GM18505 (cell line): ENCODE results near the gene ZNF514.

Experiments
- ATAC-seq: cut with Tn5 transposase; IDR thresholded peaks from one replicate; pipeline ENCODE4 v1.9.1; 2021; ENCODE audit not compliant: unreplicated experiment
- POLR2A ChIP-seq: IDR thresholded peaks from 4 replicates; pipeline ENCODE4 v1.6.1; 2011; ENCODE audit warnings: borderline replicate concordance; ENCODE audit not compliant: insufficient read depth, insufficient read length; ENCODE audit errors: extremely low read depth

Gene ZNF514

DNA sequence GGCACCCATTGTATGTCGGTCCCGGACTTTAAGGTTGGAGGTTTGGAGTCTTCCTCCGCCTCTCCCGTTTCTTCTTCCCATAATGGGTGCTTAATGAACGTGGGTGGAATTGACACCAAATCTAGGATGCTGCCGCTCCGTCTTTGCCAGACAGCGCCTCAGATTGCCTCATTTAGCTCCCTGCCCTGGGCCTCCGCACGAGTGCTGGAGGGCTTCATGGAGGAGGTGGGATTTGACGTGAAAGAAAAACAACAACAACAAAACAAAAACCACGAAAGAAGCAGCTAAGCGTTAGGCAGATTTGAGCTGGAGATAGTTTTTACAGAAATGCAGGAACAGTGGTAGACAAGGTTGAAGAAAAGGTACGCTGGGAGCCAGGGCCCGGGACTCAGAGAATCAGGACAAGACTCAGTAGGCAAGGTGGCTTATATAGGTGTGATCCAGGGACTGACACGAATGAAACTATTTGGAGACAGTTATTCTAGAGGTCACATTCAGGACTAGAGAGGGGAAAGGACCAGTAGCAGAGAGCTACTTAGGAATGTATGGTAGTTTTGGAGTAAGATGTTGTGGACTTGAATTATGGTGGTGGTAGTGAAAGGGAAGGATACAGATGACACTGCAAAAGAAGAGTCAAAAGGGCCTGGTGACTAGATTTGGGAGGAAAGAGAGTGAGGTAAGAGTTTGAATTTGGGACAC, 6.6 kb upstream of the ZNF514 start:
- peak; percentile 10 for ATAC-seq
- TF ChIP-seq POLR2A: no peak

DNA sequence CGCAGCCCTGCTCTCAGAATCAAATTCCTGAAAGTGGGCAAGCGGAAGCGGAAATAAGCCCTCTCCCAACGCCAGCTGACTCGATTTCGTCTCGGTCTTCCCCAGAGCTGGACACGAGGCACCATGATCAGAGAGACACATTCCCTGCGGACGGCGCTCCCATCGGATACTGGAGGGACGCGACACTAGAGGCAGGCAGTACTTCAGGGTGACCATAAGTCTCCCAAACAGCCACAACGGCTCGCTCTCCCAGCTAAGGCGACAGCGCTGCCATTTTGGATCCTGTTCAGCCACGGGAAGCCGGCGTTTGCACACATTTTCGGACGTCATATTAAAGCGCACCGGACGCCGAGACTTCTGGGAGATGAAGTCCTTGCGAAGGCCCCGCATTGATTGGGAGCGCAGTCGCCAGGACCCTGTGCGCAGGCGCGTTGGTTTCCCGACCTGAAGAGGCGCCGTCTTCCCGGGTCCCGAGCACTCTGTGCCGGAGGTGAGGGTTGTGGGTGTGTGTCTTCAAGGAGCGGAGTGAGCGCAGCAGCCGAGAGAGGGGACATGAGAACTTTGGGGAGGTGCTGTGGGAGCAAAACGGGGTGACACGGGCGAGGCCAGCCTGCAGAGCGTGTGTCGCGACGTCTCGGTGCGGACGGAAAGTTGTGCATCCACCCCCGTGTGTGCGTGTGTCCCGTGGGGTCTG, 5.9 kb upstream of the ZNF514 start, which contains the start of gene ZNF2:
ZNF2 (plus strand) TSS at position 439 of the 694 bp plus-strand sequence. CDS start 10,418 bp downstream, outside the sequence.
- TF ChIP-seq POLR2A: peak; percentile 97
- ATAC-seq: peak; percentile 92

DNA sequence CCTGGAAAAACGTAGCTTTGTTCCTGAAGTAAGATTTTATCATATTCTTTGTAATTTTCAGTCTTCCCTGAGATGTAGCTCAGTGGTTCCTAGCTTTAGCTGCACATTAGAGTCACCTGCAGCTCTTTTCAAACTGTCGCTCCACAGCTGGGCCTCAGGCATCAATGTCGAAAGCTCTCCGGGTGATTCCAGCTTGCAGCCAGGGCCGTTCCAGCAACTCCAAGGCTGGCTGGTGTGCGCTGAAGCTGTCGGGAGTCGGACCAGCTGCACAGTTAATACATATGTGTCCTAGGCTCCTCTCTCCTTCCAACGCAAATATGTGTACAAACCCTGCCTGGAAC, 5.4 kb upstream of the ZNF514 start:
- ATAC-seq: peak; percentile 10

DNA sequence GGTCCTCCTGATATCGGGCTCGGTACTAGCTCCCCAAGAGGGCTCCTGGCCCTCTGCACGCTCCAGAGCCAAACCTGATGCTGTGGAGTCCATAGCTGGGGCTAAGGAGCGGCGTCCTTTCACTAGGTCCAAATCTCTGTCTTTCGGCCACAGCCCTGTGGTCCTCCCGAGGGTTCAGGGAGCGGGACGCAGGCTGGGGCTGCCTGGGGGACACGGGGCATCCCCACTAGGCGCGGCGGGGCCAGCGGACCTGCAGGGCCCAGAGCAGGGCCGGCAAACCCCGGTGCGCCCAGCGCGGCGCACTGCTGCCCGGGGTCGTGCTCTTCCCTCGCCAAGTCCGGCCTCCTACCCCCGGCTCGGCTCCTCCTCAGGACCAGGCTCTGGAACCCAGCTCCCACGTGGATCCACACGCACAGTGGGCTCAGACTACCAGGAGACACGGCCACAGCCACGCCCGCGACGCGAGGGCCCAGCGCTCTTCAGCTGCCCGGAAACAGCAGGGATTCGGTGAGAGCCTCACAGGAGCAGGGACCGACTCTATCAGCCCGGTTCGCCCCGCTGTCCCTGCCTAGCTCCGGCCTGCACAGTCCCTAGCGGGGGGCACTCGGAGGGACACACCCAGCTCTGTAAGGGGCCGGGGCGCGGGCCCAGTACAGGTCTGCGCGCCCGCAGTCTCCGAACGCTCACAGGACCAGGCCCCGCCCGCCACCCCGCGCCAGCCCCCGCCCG, 593 bp downstream of the ZNF514 start:
- TF ChIP-seq POLR2A: peak; percentile 3
- peak; percentile 43 for ATAC-seq

More for the DNA sequence above, 5.4 kb upstream of the ZNF514 start:
- TF ChIP-seq POLR2A: no peak

DNA sequence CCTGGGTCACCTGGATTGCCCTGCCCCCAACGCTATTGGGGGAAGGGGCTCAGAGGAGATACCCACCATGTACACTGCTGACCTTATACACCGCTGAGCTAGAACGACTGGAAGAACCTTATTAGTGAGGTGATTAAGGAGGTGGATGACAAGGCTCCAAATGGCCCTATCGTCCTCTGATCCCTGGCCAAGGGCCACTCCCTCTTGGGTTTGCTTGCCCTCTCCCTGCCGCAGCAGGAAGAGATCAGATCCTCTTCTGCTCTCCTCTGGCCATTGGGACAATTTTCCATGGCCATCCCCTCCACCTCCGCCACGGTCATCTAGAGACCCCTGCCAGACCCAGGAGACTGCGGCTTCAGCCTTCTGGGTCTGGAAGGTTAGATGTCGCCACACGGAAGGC, 1.2 kb downstream of the ZNF514 start:
- ATAC-seq: no peak
- TF ChIP-seq POLR2A: no peak

DNA sequence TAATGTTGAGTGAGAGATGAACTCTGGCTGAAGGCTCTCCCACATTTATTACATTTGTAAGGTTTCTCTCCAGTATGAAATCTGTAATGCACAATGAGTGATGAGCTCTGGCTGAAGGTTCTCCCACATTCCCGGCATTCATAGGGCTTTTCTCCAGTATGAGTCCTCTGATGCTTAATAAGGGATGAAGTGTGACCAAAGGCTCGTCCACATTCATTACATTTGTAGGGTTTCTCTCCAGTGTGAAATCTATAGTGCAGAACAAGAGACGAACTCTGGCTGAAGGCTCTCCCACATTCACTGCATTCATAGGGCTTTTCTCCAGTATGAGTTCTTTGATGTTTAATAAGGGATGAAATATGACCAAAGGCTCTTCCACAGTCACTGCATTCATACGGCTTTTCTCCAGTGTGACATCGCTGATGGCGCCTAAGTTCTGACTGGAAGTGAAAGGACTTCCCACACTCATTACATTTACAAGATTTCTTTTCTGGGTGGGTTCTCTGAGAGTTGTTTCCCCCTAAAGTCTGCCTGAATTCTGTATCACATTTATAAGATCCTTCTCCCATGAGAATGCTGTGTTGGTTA, 10.2 kb downstream of the ZNF514 start:
- no peak for TF ChIP-seq POLR2A
- ATAC-seq: no peak

DNA sequence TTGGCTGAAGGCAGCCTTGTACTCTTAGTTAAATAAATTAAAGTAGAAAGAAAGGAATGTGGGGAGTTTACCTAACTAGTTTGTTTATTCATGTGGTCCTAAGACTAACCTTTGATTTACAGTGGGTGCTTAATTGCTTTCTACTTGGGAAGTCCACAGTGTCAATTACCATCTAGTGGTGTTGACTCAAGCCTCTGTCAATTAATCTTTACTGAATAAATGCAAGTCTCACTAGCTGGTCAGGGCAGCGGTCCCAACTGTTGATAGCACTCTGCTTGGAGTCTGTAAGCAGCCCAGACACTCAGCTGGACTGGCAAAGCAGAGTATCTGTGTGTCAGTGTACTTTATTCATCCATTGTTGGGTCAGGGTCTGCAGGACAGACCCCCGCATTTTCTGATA, 15.8 kb downstream of the ZNF514 start:
- no peak for ATAC-seq
- TF ChIP-seq POLR2A: no peak

DNA sequence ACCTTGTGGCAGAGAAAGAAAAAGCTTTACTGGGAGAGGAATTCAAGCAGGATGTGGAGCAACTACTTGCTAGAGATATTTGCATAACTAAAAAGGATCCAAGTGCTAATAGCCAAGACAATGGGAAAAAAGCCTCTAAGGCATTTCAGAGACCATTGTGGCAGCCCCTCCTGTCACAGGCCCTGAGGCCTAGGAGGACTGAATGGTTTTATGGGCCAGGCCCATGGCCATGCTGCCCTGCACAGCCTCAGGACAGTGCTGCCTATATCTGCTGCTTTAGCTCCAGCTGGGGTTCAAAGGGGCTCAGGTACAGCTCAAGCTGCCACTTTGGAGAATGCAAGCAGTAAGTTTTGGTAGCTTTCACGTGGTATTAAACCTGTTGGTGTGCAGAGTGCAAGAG, 20.9 kb downstream of the ZNF514 start:
- no peak for ATAC-seq
- no peak for TF ChIP-seq POLR2A

DNA sequence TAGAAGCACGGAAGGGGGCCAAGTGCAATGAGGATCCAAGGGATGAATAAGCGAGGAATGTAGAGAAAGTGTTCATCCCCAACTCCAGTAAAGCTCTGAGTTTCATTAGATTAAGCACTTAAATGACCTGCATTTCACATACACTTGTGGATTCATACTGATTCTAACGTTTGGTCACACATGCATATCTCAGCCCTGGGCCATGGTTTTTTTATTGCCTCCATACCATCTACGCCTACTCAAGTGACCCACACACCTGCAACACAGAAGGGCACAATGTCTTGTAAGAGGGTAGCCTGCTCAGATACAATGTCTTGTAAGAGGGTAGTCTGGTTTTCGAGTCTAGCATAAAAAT, 37.5 kb downstream of the ZNF514 start:
- ATAC-seq: peak; percentile 9
- no peak for TF ChIP-seq POLR2A

DNA sequence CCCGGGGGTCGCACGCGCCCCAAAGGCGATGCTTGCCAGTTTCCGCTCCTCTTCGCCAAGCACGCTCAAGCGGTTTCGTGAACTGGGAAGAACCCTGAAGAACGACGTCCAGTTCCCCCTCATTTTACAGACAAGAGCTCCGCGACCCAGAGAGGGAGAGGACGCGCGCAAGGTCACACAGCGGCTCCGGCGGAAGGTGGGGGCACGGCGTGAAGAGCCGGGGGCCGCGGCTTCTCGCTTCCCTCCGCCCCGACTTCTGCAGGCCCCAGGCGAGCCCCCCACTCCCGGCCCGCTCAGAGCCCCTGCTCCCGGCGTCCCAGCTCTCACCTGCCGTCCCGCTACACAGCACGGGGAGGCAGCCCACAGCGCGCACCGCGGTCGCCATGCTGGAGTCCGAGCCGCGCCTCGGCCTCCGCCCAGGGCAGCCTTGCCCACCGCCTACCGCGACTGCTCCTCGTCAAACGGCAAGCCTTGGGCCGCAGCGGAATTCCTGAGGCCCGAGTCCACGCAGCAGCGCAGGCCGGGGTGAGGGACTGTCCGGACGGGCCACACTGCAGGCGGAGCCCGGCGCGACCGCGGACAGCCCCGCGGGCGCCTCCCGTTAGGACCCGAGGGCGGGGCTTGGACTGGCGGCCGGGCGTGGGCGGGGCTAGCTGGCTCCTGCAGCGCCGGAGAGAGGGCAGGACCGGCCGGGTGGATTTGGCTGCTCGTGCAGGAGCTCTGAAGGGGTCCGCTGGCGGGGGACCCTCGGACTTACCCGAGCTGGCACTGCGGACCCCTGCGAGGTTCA, 38.0 kb downstream of the ZNF514 start, which contains the start of gene MRPS5:
MRPS5 (minus strand) TSS at position 402 of the 790 bp plus-strand sequence; CDS start at position 385, 17 bp downstream.
- peak; percentile 73 for TF ChIP-seq POLR2A
- peak; percentile 94 for ATAC-seq

DNA sequence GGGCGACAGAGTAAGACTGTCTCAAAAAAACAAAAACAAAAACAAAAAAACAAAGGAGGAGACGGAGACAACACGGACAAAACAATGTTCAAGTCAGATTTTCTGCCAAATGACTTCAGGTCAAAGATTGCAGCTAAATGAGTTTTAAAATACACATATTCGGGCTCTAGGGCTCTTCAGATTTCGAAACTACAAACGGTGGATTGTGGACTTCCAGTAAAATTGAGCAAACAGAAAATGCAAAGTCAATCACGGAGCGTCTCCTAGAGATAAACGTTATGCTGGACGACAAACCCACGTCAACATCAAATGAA, 38.6 kb downstream of the ZNF514 start:
- TF ChIP-seq POLR2A: no peak
- no peak for ATAC-seq

DNA sequence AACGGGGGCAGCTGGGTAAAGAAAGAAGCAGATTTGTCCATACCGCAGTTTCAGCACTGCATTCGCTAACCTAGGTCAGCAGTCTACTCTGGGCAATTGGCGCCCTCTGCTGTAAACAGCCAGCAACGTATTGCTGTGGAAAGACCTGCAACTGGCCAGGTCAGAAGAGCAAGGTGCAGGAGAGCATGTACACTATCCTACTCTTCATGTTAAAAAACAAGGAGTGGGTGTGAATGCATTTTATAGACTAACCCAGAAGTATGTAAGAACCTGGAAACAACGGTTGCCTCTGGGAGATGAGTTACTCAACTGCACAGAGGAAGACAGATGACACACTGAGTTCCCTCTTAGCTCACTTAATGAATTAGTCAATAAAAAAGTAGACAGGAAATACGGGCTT, 44.2 kb downstream of the ZNF514 start:
- peak; percentile 68 for ATAC-seq
- no peak for TF ChIP-seq POLR2A

DNA sequence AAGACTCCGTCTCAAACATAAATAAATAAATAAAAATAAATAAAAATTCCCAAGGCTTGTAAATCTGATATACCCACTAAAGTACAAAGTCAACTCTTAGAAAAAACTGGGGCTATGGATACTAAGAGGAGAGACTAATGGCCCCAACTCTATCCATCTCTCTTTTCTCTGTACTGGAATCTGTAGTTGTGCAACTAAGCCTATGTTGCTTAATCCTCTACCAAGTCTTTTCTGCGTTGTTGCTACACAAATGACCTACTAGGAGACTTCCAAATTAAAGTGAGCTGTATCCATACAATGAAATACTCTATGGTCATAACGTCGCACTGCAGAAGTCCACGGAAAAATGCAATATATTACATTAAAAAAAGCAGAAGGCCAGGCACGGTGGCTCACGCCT, 46.2 kb downstream of the ZNF514 start:
- TF ChIP-seq POLR2A: no peak
- ATAC-seq: no peak
